HG03097 (cell line): ENCODE data around the gene PLCB1.

ENCODE experiments used
- ATAC-seq: cut with Tn5 transposase; IDR thresholded peaks from one replicate; pipeline ENCODE4 v1.9.1; 2021; ENCODE audit not compliant: unreplicated experiment, low FRiP score

The PLCB1 gene

DNA sequence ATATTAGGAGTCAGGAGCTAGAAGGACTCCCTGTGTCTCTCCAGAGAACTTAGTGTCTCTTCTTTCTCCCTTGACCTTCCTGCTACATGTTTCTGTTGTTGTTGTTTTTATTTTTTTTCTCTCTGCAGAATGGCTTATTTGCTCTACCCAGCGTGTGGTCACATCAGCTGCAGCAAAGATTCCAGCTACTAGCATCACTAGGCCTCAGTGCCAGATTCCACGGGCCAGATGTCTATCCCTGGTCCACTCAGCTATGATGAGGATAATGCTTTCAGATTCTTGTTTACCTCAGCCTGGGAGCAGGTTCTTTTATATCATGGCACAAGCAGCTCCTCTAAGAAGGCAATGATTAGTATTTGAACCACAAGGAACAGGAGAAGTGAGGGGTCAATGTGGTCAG, 110.0 kb downstream of the PLCB1 start:
- no peak for ATAC-seq

DNA sequence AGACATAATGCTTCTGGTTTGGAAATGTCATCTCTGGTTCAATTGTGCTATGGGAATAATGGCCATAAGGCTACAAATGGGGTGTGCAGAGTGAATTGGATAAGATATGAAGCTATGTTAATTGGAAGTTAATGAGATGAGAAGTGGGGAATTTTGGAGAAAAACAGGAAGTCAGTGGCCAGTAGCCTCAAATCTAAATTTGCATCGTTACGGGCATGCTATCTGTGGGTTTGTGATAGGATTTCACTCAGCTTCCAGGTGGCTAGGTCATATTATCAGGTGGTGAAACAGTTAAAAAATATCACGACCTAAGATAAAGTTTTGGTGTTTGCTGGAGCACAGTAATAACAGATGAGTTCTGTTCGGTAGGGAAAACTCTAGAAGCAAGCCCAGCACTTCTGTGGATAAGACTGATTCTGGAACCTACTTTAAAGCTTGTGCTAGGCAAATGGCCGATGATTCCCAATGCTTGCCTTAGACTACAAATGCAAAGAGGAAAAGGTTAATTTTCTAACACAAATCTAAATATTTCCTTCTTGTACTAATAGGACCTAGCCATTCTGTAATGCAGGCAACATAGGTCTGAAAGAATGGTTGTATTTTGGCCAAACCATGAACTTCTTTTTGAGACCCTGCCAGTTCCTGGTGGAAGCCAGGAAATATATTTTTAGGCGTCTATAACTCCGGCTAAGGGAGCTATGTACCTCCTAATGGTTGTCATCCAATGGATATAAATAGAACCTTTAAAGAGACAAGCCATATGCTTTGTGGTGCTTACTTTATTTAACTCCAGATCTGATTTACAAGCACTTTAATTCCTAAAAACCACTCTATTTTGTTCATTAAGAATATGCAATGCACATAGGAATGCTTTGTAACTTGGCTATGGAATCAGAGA, 111.0 kb downstream of the PLCB1 start:
- ATAC-seq: no peak

DNA sequence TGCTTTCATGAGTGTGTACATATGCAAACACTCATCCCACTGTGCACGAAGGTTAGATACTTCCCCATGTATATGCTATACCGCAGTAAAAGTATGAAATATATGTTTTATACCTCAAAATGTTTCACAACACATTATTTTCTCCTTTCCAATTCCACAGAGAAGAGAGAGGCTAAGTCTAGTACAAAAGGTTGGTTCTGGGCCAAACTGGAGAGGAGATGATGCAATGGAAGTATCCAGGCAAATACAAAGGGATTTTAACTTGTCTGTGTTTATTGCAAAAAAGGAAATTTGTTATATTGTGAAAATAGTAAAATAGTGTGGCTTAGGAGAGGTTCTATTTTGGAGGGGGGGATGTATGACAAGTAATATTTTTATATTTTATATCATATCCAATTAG, 112.6 kb downstream of the PLCB1 start:
- no peak for ATAC-seq

DNA sequence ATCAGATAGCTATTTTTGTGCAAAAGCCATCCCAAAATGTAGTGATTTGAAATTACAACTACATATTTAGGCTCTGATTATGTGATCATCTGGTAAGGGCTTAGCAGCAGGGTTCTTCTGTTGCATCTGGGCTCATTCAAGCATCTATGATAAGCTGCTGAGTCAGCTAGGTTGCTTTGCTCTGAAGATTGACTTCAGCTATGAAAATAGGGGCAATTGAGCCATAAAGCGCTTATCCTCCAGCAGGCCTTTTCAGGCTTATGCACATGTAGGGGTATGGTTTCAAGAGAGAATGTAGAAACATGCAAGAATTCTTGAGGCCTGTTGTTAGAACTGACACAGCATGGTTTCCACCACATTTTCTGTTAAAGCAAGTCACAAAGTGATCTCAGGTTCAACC, 114.1 kb downstream of the PLCB1 start:
- ATAC-seq: no peak

DNA sequence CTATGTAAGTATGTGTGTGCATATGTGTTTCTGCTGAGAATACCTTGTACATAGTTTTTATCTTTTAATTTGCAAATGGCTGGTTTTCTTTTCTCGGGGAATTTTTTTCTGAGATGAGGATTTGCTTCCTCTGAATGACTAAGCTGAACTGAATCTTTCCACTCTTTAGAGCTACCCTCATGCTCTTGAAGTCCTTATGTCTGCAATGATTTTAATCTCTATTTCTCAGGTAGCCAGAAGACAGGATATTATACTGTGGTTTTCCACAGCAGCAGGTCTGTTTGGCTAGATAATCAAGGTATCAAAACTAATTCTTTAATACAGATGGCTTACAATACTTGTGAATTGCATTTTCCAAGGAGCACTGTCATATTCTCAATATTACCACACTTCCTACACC, 114.7 kb downstream of the PLCB1 start:
- no peak for ATAC-seq

DNA sequence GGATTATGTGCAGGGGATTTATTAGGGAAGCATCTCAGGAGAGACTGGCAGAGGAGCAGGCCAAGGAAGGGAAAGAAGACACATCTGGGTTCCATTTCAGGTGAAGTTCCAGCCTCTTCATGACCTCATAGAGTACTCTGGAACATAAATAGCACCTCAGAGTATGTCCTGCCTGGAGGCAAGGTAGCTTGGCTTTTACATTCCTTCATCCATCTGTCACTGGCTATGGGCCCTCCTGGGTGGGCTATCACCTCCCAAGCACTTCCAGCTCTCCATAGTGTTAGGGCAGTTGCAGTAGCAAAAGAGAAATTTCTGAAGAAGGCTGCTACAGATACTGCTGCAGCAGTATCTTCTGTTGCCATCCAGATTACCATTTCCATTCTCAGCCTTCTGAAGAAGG, 116.0 kb downstream of the PLCB1 start:
- no peak for ATAC-seq

DNA sequence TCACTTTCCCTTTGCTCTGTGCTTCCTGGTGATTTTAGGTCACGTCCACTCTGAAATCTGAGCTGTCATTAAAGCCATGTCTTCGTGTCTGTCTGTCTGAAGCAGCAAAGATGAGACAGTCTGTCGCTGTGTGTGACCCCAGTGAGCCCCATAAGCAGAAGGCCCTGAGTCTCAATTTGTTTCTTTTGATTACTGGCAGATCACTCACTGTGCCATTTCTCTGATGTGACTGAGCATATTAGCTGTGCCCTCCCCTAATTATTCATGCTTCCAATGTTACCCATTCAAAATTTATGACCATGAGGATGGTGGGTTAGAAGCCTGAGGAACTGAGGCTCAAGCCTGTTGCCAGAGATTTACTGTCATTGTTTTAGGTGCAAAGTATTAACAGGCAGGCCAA, 117.6 kb downstream of the PLCB1 start:
- ATAC-seq: no peak

DNA sequence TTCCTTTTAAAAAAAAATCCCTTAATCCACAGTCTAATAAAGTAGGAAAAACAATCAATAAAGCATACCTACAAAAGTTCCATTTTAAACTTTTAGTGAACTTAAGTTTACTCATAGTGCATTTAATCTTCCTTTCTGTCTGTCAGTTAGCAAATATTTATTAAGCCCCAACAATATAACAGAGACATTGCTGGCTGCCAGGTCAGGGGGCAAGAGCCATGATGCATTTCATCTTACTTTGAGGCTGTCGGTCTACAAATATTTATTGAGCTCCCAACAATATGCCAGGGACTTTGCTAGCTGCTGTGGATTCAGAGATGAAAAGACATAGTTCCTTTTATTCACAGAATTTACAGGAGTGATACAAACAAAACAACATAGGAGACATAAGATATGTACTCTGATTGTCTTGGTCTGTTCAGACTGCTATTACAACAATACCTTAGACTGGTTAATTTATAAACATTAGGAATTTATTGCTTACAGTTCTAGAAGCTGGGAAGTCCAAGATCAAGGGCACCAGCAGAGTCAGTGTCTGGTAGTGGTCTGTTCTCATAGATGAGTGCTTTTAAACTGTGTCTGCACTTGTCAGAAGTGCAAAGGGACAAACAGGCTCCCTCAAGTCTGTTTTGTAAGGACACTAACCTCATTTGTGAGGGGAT, 118.6 kb downstream of the PLCB1 start:
- no peak for ATAC-seq

DNA sequence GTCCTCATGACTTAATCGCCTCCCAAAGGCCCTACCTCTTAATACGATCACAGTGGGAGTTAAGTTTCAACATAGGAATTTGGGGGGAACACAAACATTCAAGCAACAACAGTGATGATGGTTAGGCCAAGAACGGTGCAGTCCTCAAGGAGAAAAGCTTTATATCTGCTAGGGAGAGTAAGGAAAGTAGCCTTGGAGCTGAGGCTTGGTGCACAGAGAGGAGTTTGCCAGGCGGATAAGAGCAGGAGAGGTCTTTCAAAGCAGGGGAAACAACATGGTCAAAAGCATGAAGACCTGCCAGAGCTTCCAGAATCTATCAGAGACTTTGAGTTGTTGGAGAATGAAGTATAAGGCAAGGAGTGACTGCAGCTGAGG, 119.1 kb downstream of the PLCB1 start:
- no peak for ATAC-seq

DNA sequence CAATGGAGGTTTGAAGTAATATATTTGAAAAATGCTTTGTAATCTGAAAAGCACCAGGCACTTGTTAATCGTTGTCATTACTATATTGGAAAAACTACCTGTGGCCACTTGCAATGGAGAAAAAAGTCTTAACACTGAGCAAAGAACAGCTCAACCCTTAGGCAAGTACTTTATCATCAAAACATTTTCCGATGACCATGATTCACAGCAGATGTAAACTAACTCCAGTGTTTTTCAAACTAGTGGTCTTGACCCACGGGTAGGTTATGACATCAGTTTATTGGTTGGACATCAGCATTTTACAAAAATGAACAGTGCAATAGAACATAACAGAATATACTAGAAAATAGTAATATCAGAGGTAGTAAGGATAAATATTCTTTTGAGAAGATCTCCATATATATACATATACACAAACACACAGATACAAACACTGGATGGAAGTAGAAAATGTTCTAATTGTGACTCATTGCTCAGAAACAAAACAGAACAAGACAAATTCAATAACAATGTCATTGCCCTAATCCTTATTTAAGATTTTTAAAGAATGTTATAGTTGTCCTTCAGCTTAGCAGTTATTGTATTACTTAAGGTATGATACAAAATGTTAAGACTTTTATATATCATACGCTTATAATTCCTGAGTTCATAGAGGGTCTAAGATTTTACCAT, 123.0 kb downstream of the PLCB1 start:
- ATAC-seq: no peak

DNA sequence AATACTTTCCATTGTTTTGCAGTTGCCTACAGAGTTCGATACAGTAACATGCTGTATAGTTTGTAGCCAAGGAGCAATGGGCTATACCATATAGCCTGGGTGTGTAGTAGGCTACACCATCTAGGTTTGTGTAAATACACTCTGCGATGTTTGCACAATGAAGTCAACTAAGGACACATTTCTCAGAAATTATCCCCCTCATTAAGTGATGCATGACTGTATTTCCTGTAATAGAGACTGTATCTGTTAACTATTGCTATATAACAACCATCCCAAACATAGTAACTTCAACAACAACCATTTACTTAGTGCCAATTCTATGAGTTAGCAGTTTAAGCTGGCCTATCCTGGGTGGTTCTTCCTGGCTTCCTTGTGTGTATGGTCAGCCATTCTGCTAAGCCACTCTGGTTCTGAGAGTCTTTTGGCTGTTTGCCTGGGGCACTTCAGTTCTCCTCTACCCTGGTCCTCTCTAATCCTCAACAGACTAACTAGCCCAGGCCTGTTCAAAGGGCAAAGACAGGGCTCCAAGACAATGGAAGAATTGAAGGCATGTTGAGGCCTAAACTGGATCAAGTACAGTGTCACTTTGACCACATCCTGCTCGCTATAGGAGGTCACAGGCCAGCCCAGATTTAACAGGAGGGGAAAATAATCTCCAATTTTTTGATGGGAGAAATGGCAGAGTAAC, 124.0 kb downstream of the PLCB1 start:
- no peak for ATAC-seq

DNA sequence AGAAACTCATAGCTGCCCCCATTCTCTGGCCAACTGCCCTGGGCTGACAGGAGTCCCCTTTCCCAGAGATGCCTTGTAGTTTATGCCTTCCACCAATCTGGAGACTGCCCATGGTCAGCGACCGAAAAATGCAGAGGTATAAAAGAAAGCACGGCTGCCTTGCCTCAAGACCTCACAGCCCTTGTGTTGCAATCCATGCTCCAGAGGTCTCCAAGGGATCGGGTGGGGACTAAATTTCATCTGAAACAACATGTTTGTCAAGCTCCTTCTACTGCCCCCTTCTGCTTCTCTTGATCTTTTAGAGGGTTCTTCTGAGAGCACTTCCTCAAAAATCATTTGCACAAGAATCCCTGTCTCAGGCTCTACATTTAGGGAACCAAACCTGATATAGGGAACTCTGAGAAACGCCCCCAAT, 128.8 kb downstream of the PLCB1 start:
- no peak for ATAC-seq

DNA sequence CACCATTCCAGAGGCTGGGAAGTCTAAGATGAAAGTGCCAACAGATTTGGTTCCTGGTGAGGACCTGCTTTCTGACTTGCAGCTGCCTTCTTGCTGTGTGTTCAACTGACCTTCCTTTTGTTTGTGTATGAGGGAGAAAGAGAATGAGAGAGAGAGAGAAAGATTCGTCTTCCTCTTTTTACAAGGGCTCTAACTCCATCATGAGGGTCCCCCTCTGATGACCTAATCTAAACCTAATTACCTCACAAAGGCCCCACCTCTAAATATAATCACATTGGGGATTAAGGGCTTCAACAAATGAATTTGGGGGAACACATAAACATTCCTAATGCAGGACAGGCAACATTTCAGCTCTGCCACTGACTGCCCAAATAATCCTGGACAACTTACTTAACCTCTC, 130.7 kb downstream of the PLCB1 start:
- ATAC-seq: no peak

DNA sequence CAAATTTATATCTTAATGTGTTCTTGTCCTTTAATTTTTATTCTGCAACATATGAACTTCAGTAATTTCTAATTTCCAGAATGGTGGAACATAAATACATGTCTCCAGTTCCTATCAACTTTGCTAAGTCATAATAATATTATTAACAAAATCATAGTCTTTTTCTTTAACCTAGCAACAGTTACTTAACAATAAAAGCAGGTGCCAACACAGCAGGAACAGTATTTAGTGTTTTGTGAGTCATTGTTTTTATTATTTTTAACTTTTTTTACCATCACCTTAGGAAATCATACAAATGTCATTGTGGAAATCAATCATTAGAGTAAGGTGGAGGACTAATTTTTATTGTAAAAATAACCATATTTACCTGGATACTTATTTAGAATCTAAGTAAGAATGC, 133.5 kb downstream of the PLCB1 start:
- no peak for ATAC-seq

DNA sequence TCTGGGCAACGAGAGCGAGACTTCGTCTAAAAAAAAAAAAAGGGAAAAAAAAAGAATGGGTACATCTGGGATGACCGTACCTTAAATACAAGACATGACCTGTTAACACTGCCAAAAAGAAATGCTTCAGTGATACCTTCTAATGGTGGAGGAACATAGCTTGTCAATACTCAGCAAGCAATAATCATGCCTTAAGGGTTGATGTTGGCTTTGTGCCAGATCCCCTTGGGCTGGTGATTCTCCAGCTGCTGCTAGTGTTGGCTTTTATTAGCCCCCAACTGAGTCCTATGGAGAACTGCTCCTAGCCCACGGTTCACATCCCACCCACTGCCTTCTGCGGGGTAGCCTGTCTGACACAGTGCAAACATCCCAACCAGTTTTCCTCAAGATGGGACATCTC, 134.9 kb downstream of the PLCB1 start:
- no peak for ATAC-seq

DNA sequence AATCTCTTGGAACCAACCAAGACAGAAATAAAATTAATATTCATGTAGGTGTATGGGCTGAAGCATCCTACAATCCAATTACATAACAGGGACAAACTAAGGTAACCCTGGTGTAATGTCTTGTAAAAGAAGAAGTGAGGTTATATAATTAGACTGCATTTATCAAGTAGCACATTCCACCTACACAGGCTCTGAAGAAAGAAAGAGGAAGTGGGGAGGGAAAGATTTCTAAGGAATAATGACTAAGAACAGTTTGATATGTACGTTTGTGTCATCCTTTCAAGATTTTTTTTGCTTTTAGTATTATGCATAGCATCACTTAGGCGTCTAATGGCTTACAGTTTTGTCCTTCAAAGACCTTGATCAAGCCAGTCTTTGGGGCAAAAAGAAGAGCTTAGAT, 139.7 kb downstream of the PLCB1 start:
- ATAC-seq: no peak

DNA sequence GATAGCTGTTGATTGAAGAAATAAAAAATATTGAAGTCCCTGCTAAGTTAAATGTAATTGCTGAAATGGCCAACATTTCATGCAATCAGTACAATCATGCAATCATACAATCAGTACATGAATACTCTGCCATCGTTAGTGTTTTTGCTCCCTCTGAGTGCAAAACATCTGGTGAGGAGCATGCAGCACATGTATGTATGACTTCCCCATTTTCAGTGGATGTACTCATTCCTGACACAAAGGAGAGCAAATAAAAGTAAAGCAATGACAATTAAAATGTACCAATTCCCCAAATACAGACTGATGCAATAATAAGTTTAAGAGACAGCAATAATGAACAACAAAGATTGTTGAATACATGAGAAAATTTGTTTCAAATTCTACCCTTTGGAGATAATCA, 140.7 kb downstream of the PLCB1 start:
- ATAC-seq: no peak

DNA sequence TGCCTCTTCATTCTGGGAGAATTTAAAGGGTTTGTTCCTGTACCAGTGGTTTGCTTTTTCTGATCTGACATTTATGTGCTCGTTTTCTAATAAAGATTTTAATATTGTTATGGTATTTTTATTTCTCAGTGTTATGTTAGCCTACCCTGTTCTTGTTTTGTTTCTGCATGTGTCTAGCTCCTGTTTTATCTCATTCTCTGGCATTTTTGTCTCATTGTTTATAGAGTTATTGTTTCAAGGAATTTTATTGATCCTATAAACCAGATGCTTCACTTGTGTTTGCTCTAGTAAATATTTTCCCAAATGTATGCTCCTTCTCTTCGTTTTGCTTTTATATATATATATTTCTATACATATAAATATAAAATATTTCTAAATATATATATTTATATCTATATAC, 152.8 kb downstream of the PLCB1 start:
- ATAC-seq: no peak

DNA sequence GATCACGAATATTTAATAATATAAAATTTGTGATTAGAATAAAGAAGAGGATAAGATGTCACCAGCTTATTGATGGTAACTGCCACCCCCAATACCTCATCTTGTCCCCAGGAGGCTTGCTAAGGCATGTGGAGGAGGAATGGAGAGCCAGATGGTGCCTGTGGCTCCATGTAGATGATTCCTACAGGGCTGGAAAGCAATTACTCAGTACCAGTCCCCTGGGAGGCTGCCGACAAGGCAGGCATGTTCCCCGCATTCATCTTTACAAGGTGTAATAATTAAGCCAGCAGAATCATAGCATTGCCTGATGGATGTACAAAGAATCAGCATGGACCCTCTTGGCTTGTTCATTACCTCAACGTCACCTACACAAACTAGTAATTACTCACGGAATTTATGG, 155.3 kb downstream of the PLCB1 start:
- ATAC-seq: no peak

DNA sequence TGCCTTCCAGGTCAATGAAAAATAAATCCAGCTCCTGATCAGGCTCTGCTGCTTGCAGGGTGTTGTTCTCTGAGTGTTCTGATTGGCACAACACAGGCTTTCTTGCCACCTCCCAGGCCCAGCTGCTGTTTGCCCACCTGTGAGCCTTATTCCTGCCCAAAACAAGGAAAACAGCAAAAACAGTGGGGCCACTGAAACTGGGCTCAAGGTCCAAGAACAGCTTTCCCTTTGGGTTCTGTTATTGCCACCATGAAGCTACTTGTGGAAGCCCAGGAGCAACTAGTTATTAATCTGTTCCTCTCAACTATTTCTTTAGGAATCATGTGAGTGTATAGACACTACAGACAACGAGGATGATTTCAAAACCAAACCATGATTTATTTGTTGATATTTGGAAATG, 159.1 kb downstream of the PLCB1 start:
- ATAC-seq: no peak

DNA sequence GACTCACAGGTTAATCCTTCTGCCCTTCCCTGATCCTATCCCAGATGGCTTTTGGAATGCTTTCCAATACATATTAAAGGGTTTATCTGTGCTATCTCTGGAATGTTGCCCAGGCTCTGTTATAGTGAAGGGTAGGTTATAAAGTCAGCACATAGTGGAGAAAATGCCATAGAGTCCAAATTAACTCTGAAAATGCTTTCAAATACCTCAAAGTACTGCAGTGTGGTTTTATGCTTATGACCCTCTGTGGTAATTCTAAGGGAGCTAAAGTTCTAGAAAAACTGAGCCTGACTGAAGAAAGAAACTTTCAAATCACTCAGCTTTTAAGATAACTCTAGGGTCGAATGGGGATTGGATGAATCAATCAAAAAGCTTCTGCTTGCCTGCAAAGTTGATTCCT, 159.8 kb downstream of the PLCB1 start:
- ATAC-seq: no peak
